ENCODE data around the gene EXOC4. TPM values are rescaled to one million over a fixed set of nuclear protein-coding genes. Genes with fewer than 3 reads are reported as not detected.
A peak's percentile ranks its signal among the peaks of the same experiment; 100 is the strongest.

The EXOC4 gene
- total and polyA plus RNA-seq, 2 experiments from 2014 or later, result 23.9 to 51.7 TPM

DNA sequence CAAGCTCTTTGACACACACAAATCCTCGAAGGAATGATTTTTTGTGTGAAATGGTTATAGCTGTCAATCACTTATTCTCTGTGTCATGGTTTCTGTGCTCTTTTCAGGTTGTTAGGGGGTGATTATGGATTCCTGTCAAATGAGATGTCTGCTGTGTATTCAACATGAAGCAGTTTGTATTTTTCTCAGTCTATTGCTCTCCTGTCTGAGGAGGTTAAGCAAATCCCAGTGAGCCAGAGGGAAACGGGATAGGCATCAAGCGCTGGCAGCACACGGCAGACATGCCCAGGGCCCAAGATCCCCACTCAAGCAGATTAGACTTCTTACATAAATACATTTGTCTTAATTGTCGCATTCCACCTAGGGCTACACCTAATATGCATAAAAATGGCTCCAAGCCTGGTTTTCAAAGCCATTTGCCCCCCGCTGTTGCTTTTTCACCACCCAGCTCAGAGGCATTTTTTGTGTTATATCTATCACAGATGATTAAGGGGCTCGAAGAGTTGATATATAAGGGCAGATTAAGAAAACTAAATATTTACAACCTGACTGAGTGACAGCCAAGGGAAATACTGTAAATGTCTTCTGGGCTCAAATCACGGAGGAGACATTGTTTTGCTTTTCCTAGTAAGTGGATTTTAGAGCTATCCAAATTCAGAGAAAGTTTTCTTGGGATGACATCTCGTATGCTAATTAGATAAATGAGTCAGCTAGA lies 681.5 kb downstream of the EXOC4 start:
- no peak for DNase-seq
- Histone ChIP-seq H3F3A (ENCODE audit: insufficient read depth) (no peaks in the 10 kb centered on the region), H3K79me2 (ENCODE audit: insufficient read depth) (no peaks in the 10 kb centered on the region), H3K4me2 (ENCODE audit: unreplicated experiment) (no peak overlapping the region), H3K36me3 (ENCODE audit: low read depth) (no peaks in the 10 kb centered on the region), H3K9ac (no peak overlapping the region), H4K20me1 (ENCODE audit: insufficient read depth) (no peaks in the 10 kb centered on the region), H2AFZ (no peak overlapping the region), H3K9me3 (ENCODE audit: low read depth) (no peaks in the 10 kb centered on the region), H3K27ac (no peak overlapping the region), H3K9me2 (ENCODE audit: insufficient read depth) (peaks cover 5% of the 10 kb centered on the region; the same call in 1 of the 2 replicates), H3K27me3 (replicated peaks; ENCODE audit: insufficient read depth) (no peaks in the 10 kb centered on the region), H3K4me3 (no peak overlapping the region), H3K4me1 (ENCODE audit: insufficient read depth) (peaks cover 14% of the 10 kb centered on the region)
- TF ChIP-seq EZH2 (IDR thresholded peaks at IDR 0.05; ENCODE audit: insufficient read depth, poor library complexity, severe bottlenecking) (no peak), EZH2phosphoT487 (IDR thresholded peaks at IDR 0.05; ENCODE audit: insufficient read depth, low read depth) (no peak)
- WGBS, 2 experiments (ENCODE audit: low coverage in 1 of 2, low lambda C conversion rate in 2 of 2, missing lambda C conversion rate in 2 of 2), result 67 to 71% methylated on average over 9 of the region's 9 CpGs
- in situ Hi-C loops (cut with MboI), result no loop called here

DNA sequence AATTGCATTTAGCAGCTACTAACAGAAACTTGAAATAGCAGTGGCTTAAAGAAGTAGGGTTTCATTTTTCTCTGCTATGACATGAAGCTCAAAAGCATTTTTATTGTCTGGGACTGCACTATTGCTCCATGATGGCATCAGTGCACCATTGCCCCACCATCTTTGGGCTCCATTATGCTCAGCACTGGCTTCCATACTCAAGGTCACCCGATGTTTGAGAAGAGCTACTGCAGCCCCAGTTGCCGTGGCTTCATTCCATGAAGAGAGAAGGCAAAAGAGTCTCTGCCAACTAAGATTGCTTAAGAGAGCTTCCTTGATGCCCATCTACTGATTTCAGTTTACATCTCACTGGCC lies 682.1 kb downstream of the EXOC4 start:
- in situ Hi-C loops (cut with MboI), result no loop called here
- Histone ChIP-seq H3K9me2 (ENCODE audit: insufficient read depth) (peaks cover 5% of the 10 kb centered on the region; the same call in 1 of the 2 replicates), H3K79me2 (ENCODE audit: insufficient read depth) (no peaks in the 10 kb centered on the region), H2AFZ (no peak overlapping the region), H3K4me3 (no peak overlapping the region), H3K27me3 (replicated peaks; ENCODE audit: insufficient read depth) (no peaks in the 10 kb centered on the region), H3K9me3 (ENCODE audit: low read depth) (no peaks in the 10 kb centered on the region), H4K20me1 (ENCODE audit: insufficient read depth) (no peaks in the 10 kb centered on the region), H3K9ac (no peak overlapping the region), H3K27ac (no peak overlapping the region), H3K36me3 (ENCODE audit: low read depth) (no peaks in the 10 kb centered on the region), H3F3A (ENCODE audit: insufficient read depth) (no peaks in the 10 kb centered on the region), H3K4me1 (ENCODE audit: insufficient read depth) (peaks cover 14% of the 10 kb centered on the region), H3K4me2 (ENCODE audit: unreplicated experiment) (no peak overlapping the region)
- WGBS, 2 experiments (ENCODE audit: low coverage in 1 of 2, low lambda C conversion rate in 2 of 2, missing lambda C conversion rate in 2 of 2), result 75 to 77% methylated on average over 2 of the region's 2 CpGs
- TF ChIP-seq EZH2phosphoT487 (IDR thresholded peaks at IDR 0.05; ENCODE audit: insufficient read depth, low read depth) (no peak), EZH2 (IDR thresholded peaks at IDR 0.05; ENCODE audit: insufficient read depth, poor library complexity, severe bottlenecking) (no peak)
- peak; percentile 37 for DNase-seq

DNA sequence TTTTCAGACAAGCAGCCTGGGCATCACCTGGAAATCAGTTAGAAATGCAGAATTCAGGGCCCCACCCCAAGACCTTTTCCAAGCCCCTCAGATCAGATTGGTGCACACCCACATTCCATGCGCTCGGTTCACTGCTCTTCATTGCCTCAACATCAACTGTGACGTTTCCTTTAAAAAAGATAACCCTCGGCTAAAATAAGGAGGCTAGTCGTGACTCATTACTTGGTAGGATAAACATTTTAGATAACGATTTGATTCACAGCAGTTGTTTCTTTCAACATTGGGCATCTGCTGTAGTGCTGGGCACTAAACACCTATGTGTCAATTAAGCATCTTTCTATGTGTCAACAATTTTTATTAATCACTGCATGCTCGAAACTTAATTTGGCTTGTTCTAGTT lies 683.2 kb downstream of the EXOC4 start:
- Histone ChIP-seq H2AFZ (no peak overlapping the region), H3K9me3 (ENCODE audit: low read depth) (no peaks in the 10 kb centered on the region), H4K20me1 (ENCODE audit: insufficient read depth) (no peaks in the 10 kb centered on the region), H3K4me3 (no peak overlapping the region), H3K79me2 (ENCODE audit: insufficient read depth) (no peaks in the 10 kb centered on the region), H3K27me3 (replicated peaks; ENCODE audit: insufficient read depth) (no peaks in the 10 kb centered on the region), H3K9me2 (ENCODE audit: insufficient read depth) (peaks cover 5% of the 10 kb centered on the region; the same call in 1 of the 2 replicates), H3K27ac (no peak overlapping the region), H3K4me2 (ENCODE audit: unreplicated experiment) (no peak overlapping the region), H3K4me1 (ENCODE audit: insufficient read depth) (peaks cover 13% of the 10 kb centered on the region), H3F3A (ENCODE audit: insufficient read depth) (no peaks in the 10 kb centered on the region), H3K9ac (no peak overlapping the region), H3K36me3 (ENCODE audit: low read depth) (no peaks in the 10 kb centered on the region)
- in situ Hi-C loops (cut with MboI), result no loop called here
- no peak for TF ChIP-seq EZH2 (IDR thresholded peaks at IDR 0.05; ENCODE audit: insufficient read depth, poor library complexity, severe bottlenecking)
- TF ChIP-seq EZH2phosphoT487 (IDR thresholded peaks at IDR 0.05; ENCODE audit: insufficient read depth, low read depth), result no peak
- peak; percentile 39 for DNase-seq
- whole genome bisulfite sequencing, 2 experiments (ENCODE audit: low coverage in 1 of 2, low lambda C conversion rate in 2 of 2, missing lambda C conversion rate in 2 of 2), result 29 to 43% methylated on average over 7 of the region's 7 CpGs

DNA sequence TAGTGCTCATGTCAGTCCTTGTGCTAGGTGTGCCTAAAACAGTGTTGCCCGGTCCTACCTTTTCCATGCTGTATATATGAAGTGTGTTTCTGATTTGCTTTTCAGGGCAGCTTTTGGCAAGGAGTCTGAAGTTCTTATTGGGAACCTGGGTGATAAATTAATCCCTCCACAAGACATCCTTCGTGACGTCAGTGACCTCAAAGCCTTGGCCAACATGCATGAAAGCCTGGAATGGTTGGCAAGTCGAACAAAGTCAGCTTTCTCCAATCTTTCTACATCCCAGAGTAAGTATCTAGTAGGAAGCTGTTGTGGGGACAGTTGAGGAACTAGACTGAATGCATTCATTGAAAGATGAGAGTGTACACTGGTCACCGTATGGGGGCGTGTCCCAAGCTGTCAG lies 684.9 kb downstream of the EXOC4 start:
- no peak overlapping the region for H3K4me3 ChIP-seq
- H3K36me3 ChIP-seq (ENCODE audit: low read depth), result no peaks in the 10 kb centered on the region
- no peak for DNase-seq
- peaks cover 5% of the 10 kb centered on the region; the same call in 1 of the 2 replicates for H3K9me2 ChIP-seq (ENCODE audit: insufficient read depth)
- no peaks in the 10 kb centered on the region for H4K20me1 ChIP-seq (ENCODE audit: insufficient read depth)
- H3K27me3 ChIP-seq (replicated peaks; ENCODE audit: insufficient read depth), result no peaks in the 10 kb centered on the region
- H3K9ac ChIP-seq, result no peak overlapping the region
- no peaks in the 10 kb centered on the region for H3K9me3 ChIP-seq (ENCODE audit: low read depth)
- H3K4me1 ChIP-seq (ENCODE audit: insufficient read depth), result peaks cover 24% of the 10 kb centered on the region
- 89 to 96% methylated on average over 6 of the region's 6 CpGs for WGBS, 2 experiments (ENCODE audit: low coverage in 1 of 2, low lambda C conversion rate in 2 of 2, missing lambda C conversion rate in 2 of 2)
- H2AFZ ChIP-seq, result no peak overlapping the region
- no peaks in the 10 kb centered on the region for H3K79me2 ChIP-seq (ENCODE audit: insufficient read depth)
- H3K27ac ChIP-seq, result no peak overlapping the region
- in situ Hi-C loops (cut with MboI), result no loop called here
- TF ChIP-seq EZH2phosphoT487 (IDR thresholded peaks at IDR 0.05; ENCODE audit: insufficient read depth, low read depth) (no peak), EZH2 (IDR thresholded peaks at IDR 0.05; ENCODE audit: insufficient read depth, poor library complexity, severe bottlenecking) (no peak)
- H3F3A ChIP-seq (ENCODE audit: insufficient read depth), result no peaks in the 10 kb centered on the region
- no peak overlapping the region for H3K4me2 ChIP-seq (ENCODE audit: unreplicated experiment)
